Gastrocnemius medialis (tissue), 4 donors: Measurements from ENCODE around the gene PLPP2.

Source experiments
- POLR2A ChIP-seq, 2 donors: fragments of 450-650 bp; IDR thresholded peaks; one replicate each; pipeline ENCODE4 v1.6.1; 2017; ENCODE audit warnings: antibody characterized with exemption in 2 of 2, mild to moderate bottlenecking in 2 of 2, moderate library complexity in 2 of 2
- TF ChIP-seq, protein P1 (sequence below), 5 experiments: fragments of 450-650 bp in 3 of 5; fragments of 200-600 bp in 2 of 5; sonication (generic) in 2 of 5; IDR thresholded peaks in 4 of 5; conservative IDR thresholded peaks in 1 of 5; 1 replicate in 4 of 5; 2 replicates in 1 of 5; pipeline ENCODE4 v1.5.1; 2016 to 2019; ENCODE audit warnings: antibody characterized with exemption in 5 of 5, mild to moderate bottlenecking in 3 of 5, moderate library complexity in 3 of 5

DNA sequence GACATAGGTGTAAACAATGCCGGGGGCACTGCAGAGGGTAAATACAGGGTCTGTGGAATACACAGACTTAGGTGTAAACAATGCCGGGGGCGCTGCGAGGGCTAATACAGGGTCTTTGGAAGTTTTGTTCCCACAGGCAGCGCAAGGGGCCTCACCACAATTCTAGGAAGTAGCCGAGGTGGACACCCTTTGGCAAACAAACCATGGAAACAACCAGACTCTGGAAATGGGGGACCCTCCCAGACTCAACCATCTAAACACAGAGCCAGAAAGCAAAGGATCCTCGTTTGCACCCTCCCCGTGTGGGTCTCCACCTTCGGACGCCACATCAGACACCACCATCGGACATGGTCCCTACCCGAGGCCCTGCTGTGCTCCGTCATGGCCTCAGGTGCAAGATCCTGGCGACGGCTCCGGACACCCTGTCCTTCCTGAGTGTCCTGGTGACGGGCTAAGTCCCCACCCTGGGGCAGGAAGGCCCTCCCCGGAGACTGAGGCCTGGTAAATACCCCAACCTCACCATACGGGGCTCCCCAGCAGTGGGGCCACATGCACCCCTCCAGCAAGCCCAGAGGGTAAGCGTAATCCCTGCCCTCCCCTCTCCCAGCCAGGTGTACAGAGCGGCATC, 16.7 kb upstream of the PLPP2 start:
- TF ChIP-seq, protein P1, sequence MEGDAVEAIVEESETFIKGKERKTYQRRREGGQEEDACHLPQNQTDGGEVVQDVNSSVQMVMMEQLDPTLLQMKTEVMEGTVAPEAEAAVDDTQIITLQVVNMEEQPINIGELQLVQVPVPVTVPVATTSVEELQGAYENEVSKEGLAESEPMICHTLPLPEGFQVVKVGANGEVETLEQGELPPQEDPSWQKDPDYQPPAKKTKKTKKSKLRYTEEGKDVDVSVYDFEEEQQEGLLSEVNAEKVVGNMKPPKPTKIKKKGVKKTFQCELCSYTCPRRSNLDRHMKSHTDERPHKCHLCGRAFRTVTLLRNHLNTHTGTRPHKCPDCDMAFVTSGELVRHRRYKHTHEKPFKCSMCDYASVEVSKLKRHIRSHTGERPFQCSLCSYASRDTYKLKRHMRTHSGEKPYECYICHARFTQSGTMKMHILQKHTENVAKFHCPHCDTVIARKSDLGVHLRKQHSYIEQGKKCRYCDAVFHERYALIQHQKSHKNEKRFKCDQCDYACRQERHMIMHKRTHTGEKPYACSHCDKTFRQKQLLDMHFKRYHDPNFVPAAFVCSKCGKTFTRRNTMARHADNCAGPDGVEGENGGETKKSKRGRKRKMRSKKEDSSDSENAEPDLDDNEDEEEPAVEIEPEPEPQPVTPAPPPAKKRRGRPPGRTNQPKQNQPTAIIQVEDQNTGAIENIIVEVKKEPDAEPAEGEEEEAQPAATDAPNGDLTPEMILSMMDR (IDR thresholded peaks at IDR 0.05 in 4 of 5, conservative IDR thresholded peaks at IDR 0.05 in 1 of 5): no peak
- TF ChIP-seq POLR2A (IDR thresholded peaks at IDR 0.05): no peak
